ENCODE data around the gene MORC2. TPM values are rescaled to one million over a fixed set of nuclear protein-coding genes. Genes with fewer than 3 reads are reported as not detected.

MORC2 gene
- total and polyA plus RNA-seq, 9 of the 15 experiments (the other 6 are each of a cell fraction or from before 2014, with no cell fraction given), result 3.3 to 34.7 (median 16.7) TPM

- TF ChIP-seq MLLT1 (IDR thresholded peaks at IDR 0.05) (peak in 1 of 2 experiments; percentile 100; a peak in 2 of 4 replicates), TBP (optimal IDR thresholded peaks at IDR 0.05; ENCODE audit: low read depth, low read length) (peak; percentile 71), SAFB (IDR thresholded peaks at IDR 0.05; ENCODE audit: borderline replicate concordance, low read depth, low read length) (no peak), EHMT2 (IDR thresholded peaks at IDR 0.05) (no peak), NR2C1 (IDR thresholded peaks at IDR 0.05) (peak; percentile 57; the same call in 1 of the 2 replicates), NR2C1 (tag; IDR thresholded peaks at IDR 0.05) (no peak), CTBP1 (IDR thresholded peaks at IDR 0.05; ENCODE audit: borderline replicate concordance) (no peak), JUND (IDR thresholded peaks at IDR 0.05; ENCODE audit: borderline replicate concordance, low read depth, low read length) (peak; percentile 3; the same call in 1 of the 2 replicates), JUND (tag; IDR thresholded peaks at IDR 0.05; ENCODE audit: borderline replicate concordance, low read depth, low read length) (no peak), EZH2 (IDR thresholded peaks at IDR 0.05; ENCODE audit: borderline replicate concordance, low read depth, low read length) (no peak), ZKSCAN1 (IDR thresholded peaks at IDR 0.05; ENCODE audit: low read depth, low read length) (no peak), SREBF2 (CRISPR knock-in tag; IDR thresholded peaks at IDR 0.05) (no peak), ELF1 (tag; IDR thresholded peaks at IDR 0.05) (peak; percentile 90), E2F6 (IDR thresholded peaks at IDR 0.05; ENCODE audit: borderline replicate concordance in 1 of 2, extremely low read depth in 1 of 2, insufficient read depth in 1 of 2, insufficient read length in 1 of 2, low read depth in 1 of 2, low read length in 1 of 2, poor library complexity in 1 of 2, severe bottlenecking in 1 of 2) (peak; percentile 30 to 73), SMARCB1 (IDR thresholded peaks at IDR 0.05; ENCODE audit: insufficient read length, low read depth) (no peak), ZNF197 (CRISPR knock-in tag; IDR thresholded peaks at IDR 0.05; ENCODE audit: low read depth) (no peak), FOS (IDR thresholded peaks at IDR 0.05; ENCODE audit: extremely low read depth, insufficient read length) (peak; percentile 71), ZBTB9 (CRISPR knock-in tag; IDR thresholded peaks at IDR 0.05) (0 out of 2 replicates have a peak, but pooled peaks have one; percentile 17), HCFC1 (IDR thresholded peaks at IDR 0.05; ENCODE audit: low read depth, low read length) (peak; percentile 56), MAX (CRISPR knock-in tag; IDR thresholded peaks at IDR 0.05) (peak; percentile 69; the same call in 1 of the 2 replicates)
- TF ChIP-seq, protein P1, sequence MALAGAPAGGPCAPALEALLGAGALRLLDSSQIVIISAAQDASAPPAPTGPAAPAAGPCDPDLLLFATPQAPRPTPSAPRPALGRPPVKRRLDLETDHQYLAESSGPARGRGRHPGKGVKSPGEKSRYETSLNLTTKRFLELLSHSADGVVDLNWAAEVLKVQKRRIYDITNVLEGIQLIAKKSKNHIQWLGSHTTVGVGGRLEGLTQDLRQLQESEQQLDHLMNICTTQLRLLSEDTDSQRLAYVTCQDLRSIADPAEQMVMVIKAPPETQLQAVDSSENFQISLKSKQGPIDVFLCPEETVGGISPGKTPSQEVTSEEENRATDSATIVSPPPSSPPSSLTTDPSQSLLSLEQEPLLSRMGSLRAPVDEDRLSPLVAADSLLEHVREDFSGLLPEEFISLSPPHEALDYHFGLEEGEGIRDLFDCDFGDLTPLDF (CRISPR knock-in tag; IDR thresholded peaks at IDR 0.05), result no peak
- TF ChIP-seq, protein P2, sequence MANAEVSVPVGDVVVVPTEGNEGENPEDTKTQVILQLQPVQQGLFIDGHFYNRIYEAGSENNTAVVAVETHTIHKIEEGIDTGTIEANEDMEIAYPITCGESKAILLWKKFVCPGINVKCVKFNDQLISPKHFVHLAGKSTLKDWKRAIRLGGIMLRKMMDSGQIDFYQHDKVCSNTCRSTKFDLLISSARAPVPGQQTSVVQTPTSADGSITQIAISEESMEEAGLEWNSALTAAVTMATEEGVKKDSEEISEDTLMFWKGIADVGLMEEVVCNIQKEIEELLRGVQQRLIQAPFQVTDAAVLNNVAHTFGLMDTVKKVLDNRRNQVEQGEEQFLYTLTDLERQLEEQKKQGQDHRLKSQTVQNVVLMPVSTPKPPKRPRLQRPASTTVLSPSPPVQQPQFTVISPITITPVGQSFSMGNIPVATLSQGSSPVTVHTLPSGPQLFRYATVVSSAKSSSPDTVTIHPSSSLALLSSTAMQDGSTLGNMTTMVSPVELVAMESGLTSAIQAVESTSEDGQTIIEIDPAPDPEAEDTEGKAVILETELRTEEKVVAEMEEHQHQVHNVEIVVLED (CRISPR knock-in tag; IDR thresholded peaks at IDR 0.05), result peak; percentile 85
These were observed 454 bp upstream of the MORC2 start, which contains the start of gene TUG1 (continued) for GRCh38 chr22:30968924-30969531.

All from K562 (cell line).